SK-N-MC (cell line): Measurements from ENCODE around the gene PMPCA.

Experiments used
- EZH2 ChIP-seq: fragments of 200-600 bp; sonication (generic); IDR thresholded peaks from one replicate; pipeline ENCODE4 v1.6.1; 2017; ENCODE audit warnings: antibody characterized with exemption
- FOXP2 ChIP-seq: optimal IDR thresholded peaks from 2 replicates; pipeline ENCODE3; 2011; ENCODE audit warnings: mild to moderate bottlenecking, moderate library complexity; ENCODE audit not compliant: insufficient read depth; ENCODE audit errors: extremely low read length, control extremely low read depth
- POLR2AphosphoS5 ChIP-seq: IDR thresholded peaks from 2 replicates; pipeline ENCODE4 v1.6.1; 2012; ENCODE audit warnings: mild to moderate bottlenecking, low read depth, low read length, borderline replicate concordance

GRCh38 chr9:136375096-136375495 is 35.4 kb upstream of the PMPCA start:
- TF ChIP-seq POLR2AphosphoS5 (no peak; the same call in 1 of the 2 replicates), EZH2 (no peak), FOXP2 (no peak)
